Kidney epithelial cell (primary cell): ENCODE results near the gene WNT3A. TPM values are rescaled to one million over a fixed set of nuclear protein-coding genes. Genes with fewer than 3 reads are reported as not detected.

Experiments
- DNase-seq: peaks from one replicate; pipeline ENCODE4 v3.0.0-alpha.2; 2010; ENCODE audit warnings: low read depth
- H3K27me3 ChIP-seq: 2 replicates; pipeline ENCODE4 v1.6.0; 2011; ENCODE audit warnings: low read length; ENCODE audit not compliant: control insufficient read depth, insufficient read depth
- H3K36me3 ChIP-seq: 2 replicates; pipeline ENCODE4 v1.5.1; 2011; ENCODE audit warnings: low read length; ENCODE audit not compliant: control insufficient read depth, insufficient read depth
- H3K4me3 ChIP-seq: 2 replicates; pipeline ENCODE4 v1.5.1; 2011; ENCODE audit warnings: low read depth, mild to moderate bottlenecking, control low read depth, low read length
- CTCF ChIP-seq: IDR thresholded peaks from 2 replicates; pipeline ENCODE4 v1.5.1; 2011; ENCODE audit warnings: mild to moderate bottlenecking, moderate library complexity, low read length, control low read depth, inconsistent platforms; ENCODE audit not compliant: insufficient read depth, poor library complexity, severe bottlenecking
- total RNA-seq: library from RNA; depleted of rRNA; stranded (reverse); fragments of >200 nt; gene quantifications from 2 replicates; pipeline ENCODE4 v1.2.3, GENCODE V29; 2015

The WNT3A gene
- total RNA-seq, 1 donor from 2014 or later, result not detected

DNA sequence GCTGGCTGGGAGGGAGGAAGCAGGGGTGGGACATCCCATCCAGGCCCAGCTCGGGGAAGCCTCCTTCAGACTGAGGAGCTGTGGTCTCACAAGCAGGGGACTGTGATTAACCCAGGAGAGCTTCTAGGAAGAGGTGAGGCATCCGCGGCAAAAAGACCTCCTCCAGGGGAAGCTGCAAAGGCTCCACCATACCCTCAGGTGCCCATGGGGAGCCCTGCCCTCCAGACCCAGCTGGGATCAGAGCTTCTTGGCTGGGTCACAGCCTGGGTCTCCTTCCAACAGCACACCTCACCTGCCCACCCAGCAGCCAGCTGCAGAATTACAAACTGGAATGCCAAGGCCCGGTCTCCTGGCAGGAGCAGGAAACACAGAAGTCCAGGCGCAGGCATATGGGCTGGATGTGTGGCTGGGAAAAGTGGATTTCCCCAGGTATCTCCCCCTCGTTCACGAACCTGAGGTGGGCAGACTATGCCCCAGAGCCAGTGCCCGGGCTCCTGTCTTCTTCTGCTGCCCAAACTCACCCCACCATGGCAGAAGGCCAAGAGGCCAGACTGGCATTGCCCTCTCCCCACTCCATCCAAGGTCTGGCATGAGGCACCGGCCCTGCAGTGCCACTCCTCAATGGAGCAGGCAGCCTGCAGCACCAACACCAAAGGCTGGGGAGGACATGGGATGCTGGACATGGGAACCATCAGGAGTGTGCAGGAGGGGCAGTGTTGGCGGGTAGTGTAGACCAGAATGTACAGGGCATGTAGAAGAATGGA lies 60.3 kb downstream of the WNT3A start:
- H3K36me3 ChIP-seq, result no peaks in the 10 kb centered on the region
- no peak for TF ChIP-seq CTCF
- DNase-seq, result no peak
- H3K27me3 ChIP-seq, result peaks cover 19% of the 10 kb centered on the region
- no peak overlapping the region for H3K4me3 ChIP-seq

DNA sequence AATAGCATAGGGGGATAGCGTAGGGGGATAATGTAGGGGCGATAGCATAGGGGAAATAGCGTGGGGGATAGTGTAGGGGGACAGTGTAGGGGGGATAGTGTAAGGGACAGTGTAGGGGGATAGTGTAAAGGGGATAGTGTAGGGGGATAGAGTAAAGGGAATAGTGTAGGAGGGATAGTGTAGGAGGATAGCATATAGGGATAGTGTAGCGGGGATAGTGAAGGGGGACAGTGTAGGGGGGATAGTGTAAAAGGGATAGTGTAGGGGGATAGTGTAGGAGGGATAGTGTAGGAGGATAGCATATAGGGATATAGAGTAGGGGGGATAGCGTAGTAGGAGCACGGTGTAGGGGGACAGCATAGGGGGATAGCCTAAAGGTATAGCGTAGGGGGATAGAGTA lies 61.6 kb downstream of the WNT3A start:
- no peak for TF ChIP-seq CTCF

GRCh38 chr1:228070173-228070572 lies 63.4 kb downstream of the WNT3A start:
- Histone ChIP-seq H3K36me3 (no peaks in the 10 kb centered on the region), H3K27me3 (peaks cover 33% of the 10 kb centered on the region), H3K4me3 (no peak overlapping the region)
- TF ChIP-seq CTCF, result no peak
- no peak for DNase-seq

More for the DNA sequence above, 61.6 kb downstream of the WNT3A start:
- no peaks in the 10 kb centered on the region for H3K36me3 ChIP-seq
- DNase-seq, result no peak
- H3K4me3 ChIP-seq, result no peak overlapping the region
- peaks cover 28% of the 10 kb centered on the region for H3K27me3 ChIP-seq

- Histone ChIP-seq H3K4me3 (no peak overlapping the region), H3K27me3 (peaks cover 38% of the 10 kb centered on the region), H3K36me3 (no peaks in the 10 kb centered on the region)
- TF ChIP-seq CTCF, result no peak
- DNase-seq, result no peak
Measured at GRCh38 chr1:228070851-228071250, 64.1 kb downstream of the WNT3A start.

GRCh38 chr1:228071839-228072657 lies 65.2 kb downstream of the WNT3A start:
- no peak for DNase-seq
- Histone ChIP-seq H3K4me3 (no peak overlapping the region), H3K27me3 (peaks cover 31% of the 10 kb centered on the region), H3K36me3 (no peaks in the 10 kb centered on the region)
- no peak for TF ChIP-seq CTCF

GRCh38 chr1:228072658-228073043 lies 65.9 kb downstream of the WNT3A start:
- no peak for TF ChIP-seq CTCF
- DNase-seq, result no peak
- Histone ChIP-seq H3K4me3 (no peak overlapping the region), H3K27me3 (peaks cover 27% of the 10 kb centered on the region), H3K36me3 (no peaks in the 10 kb centered on the region)
